GM12878 (cell line): ENCODE results near the gene RAPH1. TPM values are rescaled to one million over a fixed set of nuclear protein-coding genes. Genes with fewer than 3 reads are reported as not detected.

Experiments
- ATAC-seq: fragments of 200-7000 bp; cut with Tn5 transposase; 3 replicates; pipeline ENCODE4 v1.9.1; 2020; ENCODE audit warnings: mild to moderate bottlenecking, moderate library complexity
- BruUV-seq: library from RNA; stranded (reverse); fragments of 400-500 nt; replicated peaks from 2 replicates; lab custom pipeline; 2021; lab: Mats Ljungman, UMichigan
- CTCF ChIA-PET: fragments of 300-600 bp; sonication (Branson Sonifier 250); formaldehyde crosslinking; extraction: SDS; loops from one replicate; lab custom pipeline; 2021; ENCODE audit warnings: inconsistent platforms; lab: Yijun Ruan, JAX
- POLR2A ChIA-PET: fragments of 350-600 bp; formaldehyde crosslinking; extraction: SDS; loops from one replicate; lab custom pipeline; 2021; ENCODE audit warnings: inconsistent platforms; lab: Charles Lee
- RAD21 ChIA-PET: fragments of 300-600 bp; sonication (Branson Sonifier 250); formaldehyde crosslinking; loops from one replicate; lab custom pipeline; 2023; ENCODE audit warnings: antibody characterized with exemption; ENCODE audit not compliant: unreplicated experiment; lab: Charles Lee
- SMC1A ChIA-PET: fragments of 300-600 bp; sonication (Branson Sonifier 250); formaldehyde crosslinking; loops from one replicate; lab custom pipeline; 2023; ENCODE audit not compliant: unreplicated experiment, uncharacterized antibody; lab: Charles Lee
- DNase-seq: peaks from one replicate; pipeline ENCODE4 v3.0.0-alpha.2; 2011; ENCODE audit warnings: low read depth, low spot score
- FAIRE-seq: peaks from 3 replicates; lab custom pipeline; 2011; peaks lifted over from hg19 to GRCh38; lab: Jason Lieb, UNC
- H2AFZ ChIP-seq: 2 replicates; pipeline ENCODE4 v1.6.0; 2011; ENCODE audit warnings: low read depth, low read length, control low read depth; ENCODE audit not compliant: control insufficient read depth
- H3K27ac ChIP-seq: 2 replicates; pipeline ENCODE4 v1.5.1; 2011; ENCODE audit warnings: control low read depth; ENCODE audit not compliant: control insufficient read depth, insufficient read depth
- H3K27me3 ChIP-seq, 2 experiments: replicated peaks in 1 of 2; 2 replicates each; pipeline versions ENCODE4 v1.6.0 to v1.6.1; 2011; ENCODE audit warnings: low read length in 1 of 2; ENCODE audit not compliant: control insufficient read depth in 2 of 2, insufficient read depth in 2 of 2
- H3K36me3 ChIP-seq, 2 experiments: 2 replicates each; pipeline ENCODE4 v1.5.1; 2011; ENCODE audit warnings: low read length in 1 of 2; ENCODE audit not compliant: control insufficient read depth in 2 of 2, insufficient read depth in 2 of 2
- H3K4me1 ChIP-seq: 2 replicates; pipeline ENCODE4 v1.6.1; 2011; ENCODE audit warnings: mild to moderate bottlenecking, low read length, moderate library complexity, mixed read lengths; ENCODE audit not compliant: control insufficient read depth, insufficient read depth
- H3K4me2 ChIP-seq: 2 replicates; pipeline ENCODE4 v1.6.0; 2011; ENCODE audit warnings: control low read depth; ENCODE audit not compliant: control insufficient read depth, insufficient read depth
- H3K4me3 ChIP-seq: fragments of 200-600 bp; sonication (generic); 2 replicates; pipeline ENCODE4 v1.5.1; 2016
- H3K79me2 ChIP-seq: 2 replicates; pipeline ENCODE4 v1.6.0; 2011; ENCODE audit warnings: low read length; ENCODE audit not compliant: control insufficient read depth, insufficient read depth
- H3K9ac ChIP-seq: 2 replicates; pipeline ENCODE4 v1.8.0; 2011; ENCODE audit warnings: low read length, control low read depth, mixed read lengths; ENCODE audit not compliant: control insufficient read depth, insufficient read depth
- H3K9me3 ChIP-seq: replicated peaks from 3 replicates; pipeline ENCODE4 v1.5.1; 2011; ENCODE audit warnings: mild to moderate bottlenecking, low read length; ENCODE audit not compliant: control insufficient read depth, insufficient read depth
- H4K20me1 ChIP-seq: 2 replicates; pipeline ENCODE4 v1.6.0; 2011; ENCODE audit not compliant: control insufficient read depth, insufficient read depth
- CEBPZ ChIP-seq: fragments of 150-350 bp; IDR thresholded peaks from 2 replicates; pipeline ENCODE4 v1.6.1; 2016; ENCODE audit warnings: low read depth, low read length
- E2F4 ChIP-seq: IDR thresholded peaks from 2 replicates; pipeline ENCODE4 v1.6.1; 2012; ENCODE audit warnings: low read depth, low read length, improper control_type of control experiment
- IKZF2 ChIP-seq, 2 experiments: fragments of 450-650 bp; IDR thresholded peaks; 2 replicates each; pipeline ENCODE4 v1.6.1; 2017; ENCODE audit warnings: mild to moderate bottlenecking in 2 of 2, moderate library complexity in 2 of 2
- ZBTB11 ChIP-seq: fragments of 450-650 bp; formaldehyde crosslinking; IDR thresholded peaks from 2 replicates; pipeline ENCODE4 v1.5.0; 2022; ENCODE audit warnings: mild to moderate bottlenecking, missing genetic modification characterization
- in situ Hi-C: fragments of 300-500 bp; cut with MboI; formaldehyde crosslinking; loops from 9 replicates; pipeline ENCODE4 v1.14.3; 2018; ENCODE audit warnings: mixed read lengths
- intact Hi-C: fragments of 100-400 bp; cut with micrococcal nuclease; formaldehyde crosslinking; loops from one replicate; pipeline ENCODE4 v1.14.2; 2022; ENCODE audit not compliant: unreplicated experiment
- polyA plus RNA-seq, 11 experiments: library from polyadenylated mRNA; depleted of rRNA in 4 of 11; unstranded in 6 of 11; stranded (reverse) in 5 of 11; fragments of >200 nt; fragmentation: Nextera tagmentation in 4 of 11; fragmentation: Illumina TruSeq in 1 of 11; extraction: Ambion mirVana in 4 of 11; extraction: Trizol in 1 of 11; gene quantifications; 1 replicate in 1 of 11; 2 replicates in 10 of 11; pipeline versions ENCODE4 v1.2.1 to v1.2.3, GENCODE V29; 2011 to 2016; ENCODE audit warnings: inconsistent platforms in 2 of 11, missing spikeins in 2 of 11, low read depth in 1 of 11
- total RNA-seq, 4 experiments: library from RNA; depleted of rRNA in 3 of 4; stranded (reverse); fragments of >200 nt in 3 of 4; fragmentation: Illumina TruSeq in 1 of 4; extraction: Trizol in 1 of 4; gene quantifications; 2 replicates each; pipeline versions ENCODE4 v1.2.1 to v1.2.3, GENCODE V29; 2013 to 2021

RAPH1 gene
- total and polyA plus RNA-seq, 10 of the 15 experiments (the other 5 are each of a cell fraction or from before 2014, with no cell fraction given): 0.09 to 0.90 (median 0.21) TPM; not detected in 7

GRCh38 chr2:203550266-203550665, 15.2 kb upstream of the RAPH1 start (continued):
- no peak for TF ChIP-seq CEBPZ
- no peak for TF ChIP-seq ZBTB11 (CRISPR knock-in tag)
- TF ChIP-seq, all 136 proteins: peak for 0

GRCh38 chr2:203549406-203549805, 14.3 kb upstream of the RAPH1 start:
- no peaks in the 10 kb centered on the region; a peak in 2 of 4 replicates for H3K27me3 ChIP-seq
- H3K4me2 ChIP-seq: no peak overlapping the region
- FAIRE-seq (no peak), DNase-seq (no peak), ATAC-seq (no peak)
- H3K79me2 ChIP-seq: no peaks in the 10 kb centered on the region
- ChIA-PET RAD21 (no interaction called here), SMC1A (no interaction called here), CTCF (no interaction called here), POLR2A (no interaction called here)
- no peaks in the 10 kb centered on the region for H4K20me1 ChIP-seq
- no peak overlapping the region for H3K4me3 ChIP-seq
- in situ Hi-C loops (no loop called here), intact Hi-C loops (no loop called here)
- H3K4me1 ChIP-seq: no peaks in the 10 kb centered on the region
- H3K9me3 ChIP-seq: no peaks in the 10 kb centered on the region
- H2AFZ ChIP-seq: no peak overlapping the region
- no TSS peak for BruUV-seq
- no peaks in the 10 kb centered on the region for H3K36me3 ChIP-seq
- H3K9ac ChIP-seq: no peak overlapping the region
- no peak for TF ChIP-seq IKZF2 (IDR thresholded peaks at IDR 0.05)
- TF ChIP-seq E2F4: no peak
- no peak overlapping the region for H3K27ac ChIP-seq
